Transverse colon (tissue), 4 donors: ENCODE data around the gene SLC4A4. TPM values are rescaled to one million over a fixed set of nuclear protein-coding genes. Genes with fewer than 3 reads are reported as not detected.

Experiments
- DNase-seq: peaks from one replicate; pipeline ENCODE4 v3.0.0-alpha.2; 2019
- H3K27ac ChIP-seq, 4 donors: fragments of 200-600 bp; sonication (generic); 2 replicates each; pipeline ENCODE4 v1.5.1; 2016 to 2018; ENCODE audit warnings: inconsistent platforms in 4 of 4
- H3K27me3 ChIP-seq: fragments of 200-600 bp; sonication (generic); 2 replicates; pipeline ENCODE4 v1.5.1; 2017; ENCODE audit warnings: inconsistent platforms
- H3K36me3 ChIP-seq, 4 donors: fragments of 200-600 bp; sonication (generic); 2 replicates each; pipeline ENCODE4 v1.5.1; 2017 to 2019; ENCODE audit warnings: inconsistent platforms in 4 of 4
- H3K4me1 ChIP-seq, 4 donors: fragments of 200-600 bp; sonication (generic); 2 replicates each; pipeline ENCODE4 v1.5.1; 2017 to 2020; ENCODE audit warnings: inconsistent platforms in 4 of 4
- H3K4me3 ChIP-seq, 4 donors: fragments of 200-600 bp; sonication (generic); 1 replicate in 1 of 4; 2 replicates in 3 of 4; pipeline versions ENCODE4 v1.5.1 to v1.6.1; 2017 to 2019; ENCODE audit warnings: inconsistent platforms in 4 of 4
- H3K9me3 ChIP-seq, 2 donors: fragments of 200-600 bp; sonication (generic); 2 replicates each; pipeline ENCODE4 v1.5.1; 2017 to 2019; ENCODE audit warnings: inconsistent platforms in 2 of 2
- CTCF ChIP-seq, 5 experiments: fragments of 200-600 bp in 3 of 5; fragments of 450-650 bp in 2 of 5; sonication (generic) in 3 of 5; IDR thresholded peaks; 1 replicate in 2 of 5; 2 replicates in 3 of 5; pipeline ENCODE4 v1.5.1; 2016 to 2017; ENCODE audit warnings: antibody characterized with exemption in 5 of 5, inconsistent platforms in 3 of 5, mild to moderate bottlenecking in 2 of 5, moderate library complexity in 1 of 5
- EP300 ChIP-seq: sonication (generic); formaldehyde crosslinking; IDR thresholded peaks from one replicate; pipeline ENCODE4 v1.6.1; 2017; ENCODE audit warnings: antibody characterized with exemption, low read depth
- POLR2A ChIP-seq: fragments of 450-650 bp; IDR thresholded peaks from one replicate; pipeline ENCODE4 v1.6.1; 2016; ENCODE audit warnings: antibody characterized with exemption, mild to moderate bottlenecking, moderate library complexity
- POLR2AphosphoS5 ChIP-seq, 3 donors: sonication (generic); formaldehyde crosslinking; IDR thresholded peaks; one replicate each; pipeline ENCODE4 v1.6.1; 2016; ENCODE audit warnings: antibody characterized with exemption in 3 of 3
- WGBS, 2 donors: methylation state at CpG; one replicate each; pipeline ENCODE4 v1.1.5; 2018; ENCODE audit warnings: low coverage in 1 of 2; 5-methylcytosine and 5-hydroxymethylcytosine counted together
- in situ Hi-C, 4 donors: fragments of 200-750 bp; cut with MboI; loops; one replicate each; pipeline versions ENCODE4 v1.15.0 to v1.15.1; 2017; ENCODE audit warnings: low sequenced_read_pairs in 3 of 4, low pct_ligation_motif_present in 1 of 4, low pct_unique_long_range_greater_than_20kb in 1 of 4
- intact Hi-C: fragments of 100-400 bp; cut with DNase I; formaldehyde crosslinking; loops from one replicate; pipeline ENCODE4 v1.15.1; 2023; ENCODE audit warnings: low total_unique reads
- total RNA-seq, 4 donors: library from RNA; depleted of rRNA; stranded (reverse); fragments of >200 nt; gene quantifications; one replicate each; pipeline ENCODE4 v1.1.0, GENCODE V29; 2016

The SLC4A4 gene
- total RNA-seq, 4 donors from 2014 or later, result 91.7 to 182 (median 134) TPM

- WGBS, 2 donors, result 83 to 91% methylated on average over 1 to 2 of the region's 2 CpGs
- in situ Hi-C loops, result no loop called here
- DNase-seq, result no peak
- no peak for TF ChIP-seq CTCF (IDR thresholded peaks at IDR 0.05)
- no peak for TF ChIP-seq EP300
- Histone ChIP-seq H3K4me1 (no peaks in the 10 kb centered on the region), H3K4me3 (no peak overlapping the region), H3K36me3 (no peaks in the 10 kb centered on the region), H3K27me3 (no peaks in the 10 kb centered on the region), H3K9me3 (no peaks in the 10 kb centered on the region), H3K27ac (no peak overlapping the region)
- intact Hi-C loops, result no loop called here
These were observed 179.6 kb downstream of the SLC4A4 start for GRCh38 chr4:71518283-71518989.

- DNase-seq, result no peak
- H3K27ac ChIP-seq, result no peak overlapping the region
- H3K4me3 ChIP-seq, result no peak overlapping the region
- H3K27me3 ChIP-seq, result no peaks in the 10 kb centered on the region
- intact Hi-C loops (no loop called here), in situ Hi-C loops (no loop called here)
- no peaks in the 10 kb centered on the region for H3K4me1 ChIP-seq
- no peak for TF ChIP-seq POLR2A
- TF ChIP-seq EP300, result no peak
- TF ChIP-seq POLR2AphosphoS5 (IDR thresholded peaks at IDR 0.05), result no peak
- TF ChIP-seq CTCF (IDR thresholded peaks at IDR 0.05), result no peak
- no peaks in the 10 kb centered on the region for H3K9me3 ChIP-seq
- 29 to 68% methylated on average over 1 of the region's 1 CpG for WGBS, 2 donors
- H3K36me3 ChIP-seq, result no peaks in the 10 kb centered on the region
These were observed 181.5 kb downstream of the SLC4A4 start for GRCh38 chr4:71520308-71520707.

- no peaks in the 10 kb centered on the region for H3K36me3 ChIP-seq
- no peak overlapping the region for H3K27ac ChIP-seq
- WGBS, 2 donors, result 80 to 84% methylated on average over 1 of the region's 1 CpG
- H3K27me3 ChIP-seq, result no peaks in the 10 kb centered on the region
- in situ Hi-C loops (no loop called here), intact Hi-C loops (no loop called here)
- H3K4me3 ChIP-seq, result no peak overlapping the region
- TF ChIP-seq POLR2AphosphoS5 (IDR thresholded peaks at IDR 0.05) (no peak), EP300 (no peak), CTCF (IDR thresholded peaks at IDR 0.05) (no peak), POLR2A (no peak)
- no peaks in the 10 kb centered on the region for H3K9me3 ChIP-seq
- DNase-seq, result no peak
- H3K4me1 ChIP-seq, result no peaks in the 10 kb centered on the region
These were observed 182.0 kb downstream of the SLC4A4 start for GRCh38 chr4:71520850-71521249.

DNA sequence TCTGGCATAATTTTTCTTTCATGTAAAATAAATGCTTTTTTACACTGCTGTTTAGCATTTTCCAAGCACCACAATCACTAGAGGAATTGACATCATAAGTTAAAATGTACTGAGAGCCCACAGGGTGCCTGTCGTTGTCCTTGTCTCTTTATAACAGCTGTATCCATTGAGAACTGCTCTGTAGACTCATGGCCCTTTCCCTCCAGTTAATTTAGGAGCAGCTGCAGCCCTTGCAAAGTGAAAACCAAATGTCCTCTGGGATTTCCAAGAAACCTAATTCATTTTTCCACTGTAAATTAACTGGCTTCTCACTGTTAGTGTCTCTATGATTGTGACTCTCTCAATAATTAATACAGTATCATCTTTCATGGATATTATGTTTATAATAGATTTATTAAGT, 185.9 kb downstream of the SLC4A4 start:
- H3K4me3 ChIP-seq, result no peak overlapping the region
- no peaks in the 10 kb centered on the region for H3K9me3 ChIP-seq
- no peak overlapping the region for H3K27ac ChIP-seq
- TF ChIP-seq POLR2AphosphoS5 (IDR thresholded peaks at IDR 0.05) (no peak), EP300 (no peak), CTCF (IDR thresholded peaks at IDR 0.05) (no peak), POLR2A (no peak)
- in situ Hi-C loops (no loop called here), intact Hi-C loops (no loop called here)
- no peaks in the 10 kb centered on the region for H3K27me3 ChIP-seq
- no peaks in the 10 kb centered on the region for H3K36me3 ChIP-seq
- H3K4me1 ChIP-seq, result no peaks in the 10 kb centered on the region
- 42 to 70% methylated on average over 1 of the region's 1 CpG for WGBS, 2 donors
- no peak for DNase-seq
